GM18526 (cell line): ENCODE measurements around the gene CHD5.

Experiments
- POLR2A ChIP-seq: IDR thresholded peaks from 3 replicates; pipeline ENCODE4 v1.6.1; 2011; ENCODE audit not compliant: insufficient read length; ENCODE audit errors: extremely low read depth

CHD5 gene

GRCh38 chr1:6154525-6155319 is 25.4 kb downstream of the CHD5 start:
- no peak for TF ChIP-seq POLR2A

DNA sequence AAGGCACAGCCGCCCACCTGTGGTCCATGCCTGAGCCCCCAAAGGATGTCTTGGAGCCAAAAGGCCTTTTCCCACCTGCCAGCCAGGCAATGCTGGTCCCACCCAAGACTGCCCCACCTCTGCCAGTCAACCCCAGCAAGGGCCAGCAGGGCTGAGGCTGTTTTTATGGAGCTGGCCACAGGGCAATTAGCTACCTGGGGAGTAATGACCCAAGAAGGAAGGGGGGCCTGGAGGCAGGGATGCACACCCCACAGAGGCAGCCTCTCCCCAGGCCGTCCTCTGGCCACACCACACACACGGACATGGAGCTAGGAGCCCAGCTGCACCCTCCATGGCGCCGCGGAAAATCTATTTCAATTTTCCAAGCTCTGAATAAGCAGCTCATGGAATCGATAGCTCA is 27.2 kb downstream of the CHD5 start:
- TF ChIP-seq POLR2A, result no peak

DNA sequence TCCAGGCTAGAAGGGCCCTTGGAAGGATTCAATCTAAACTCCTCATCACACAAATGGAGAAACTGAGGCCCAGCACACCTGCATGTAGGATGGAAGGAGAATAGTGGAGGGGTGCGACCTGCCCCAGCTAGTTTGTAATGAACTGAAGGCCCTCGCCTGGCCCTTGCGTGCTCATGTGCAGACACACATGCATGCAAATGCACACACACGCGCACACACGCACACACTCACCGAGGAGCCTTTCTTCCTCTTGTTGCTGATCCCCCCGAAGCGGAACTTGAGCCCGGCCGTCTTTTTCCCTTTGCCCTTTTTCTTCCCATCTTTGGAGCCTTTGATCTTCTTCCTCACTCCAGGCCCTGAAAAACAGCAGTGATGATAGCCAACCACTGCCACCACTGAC is 27.9 kb downstream of the CHD5 start:
- TF ChIP-seq POLR2A, result no peak

DNA sequence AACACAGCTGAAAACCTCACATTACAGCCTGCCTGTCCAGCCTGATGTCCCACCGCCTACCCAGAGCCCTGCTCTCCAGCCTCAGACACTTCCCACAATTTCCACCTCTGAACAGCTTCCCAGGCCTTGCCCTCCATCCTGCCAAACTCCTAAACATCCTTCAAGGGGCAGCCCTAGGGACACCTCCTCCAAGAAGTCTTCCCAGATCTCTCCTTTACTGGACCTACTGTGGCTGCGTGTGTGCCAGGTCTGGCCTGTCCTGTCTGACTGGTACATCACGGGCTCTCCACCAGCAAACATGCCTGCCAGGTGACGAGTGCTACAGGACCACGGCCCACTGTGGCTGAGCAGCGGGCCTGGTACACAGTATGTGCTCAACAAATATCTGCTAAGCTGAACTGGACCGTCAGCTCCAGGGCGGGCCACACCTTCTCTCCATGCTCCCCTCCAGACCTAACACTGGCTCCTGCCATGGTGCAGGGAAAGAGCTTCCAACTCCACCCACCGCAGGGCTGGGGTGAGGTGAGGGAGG is 28.8 kb downstream of the CHD5 start:
- no peak for TF ChIP-seq POLR2A

GRCh38 chr1:6150006-6150938 is 29.8 kb downstream of the CHD5 start:
- TF ChIP-seq POLR2A, result no peak

DNA sequence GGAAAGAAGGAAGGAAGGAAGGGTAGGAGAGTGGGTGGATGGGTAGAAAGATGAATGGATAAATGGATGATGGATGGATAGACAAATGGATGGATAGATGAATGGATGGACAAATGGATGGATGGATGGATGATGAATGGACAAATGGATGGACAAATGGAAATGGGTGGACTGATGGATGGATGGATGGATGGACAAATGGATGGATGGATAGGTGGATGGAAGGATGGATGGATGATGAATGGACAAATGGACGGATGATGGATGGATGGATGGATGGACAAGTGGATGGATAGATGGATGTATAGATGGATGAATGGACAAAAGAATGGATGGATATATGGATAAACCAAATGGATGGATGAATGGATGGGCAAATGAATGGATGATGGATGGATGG is 30.5 kb downstream of the CHD5 start:
- no peak for TF ChIP-seq POLR2A

- no peak for TF ChIP-seq POLR2A
These were observed 31.5 kb downstream of the CHD5 start for GRCh38 chr1:6148497-6149241.

DNA sequence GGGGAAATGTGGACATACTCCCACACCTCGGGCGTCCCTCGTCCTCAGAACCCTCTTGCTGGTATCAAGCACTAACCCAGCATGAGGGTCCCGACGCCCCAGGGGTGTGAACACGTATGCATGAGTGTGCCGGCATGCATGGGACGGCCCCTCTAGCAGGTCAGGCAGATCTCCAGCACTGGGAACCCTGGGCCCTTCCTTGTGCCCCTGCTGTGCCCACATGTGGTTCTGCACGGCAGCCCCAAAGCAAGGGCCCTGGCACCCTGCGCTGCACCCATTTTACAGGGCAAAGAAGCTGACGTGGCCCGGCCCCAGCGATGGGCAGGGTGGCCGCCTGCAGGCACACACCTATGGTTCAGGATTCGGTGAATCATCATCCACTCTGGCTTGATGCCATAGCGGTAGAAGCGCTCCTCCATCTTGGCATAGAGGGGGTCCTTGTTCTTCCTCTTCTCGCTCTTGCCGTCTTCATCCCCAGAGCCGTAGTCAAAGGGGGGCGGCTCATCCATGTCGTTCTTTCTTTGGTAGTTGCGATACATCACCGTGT is 34.2 kb downstream of the CHD5 start:
- no peak for TF ChIP-seq POLR2A

GRCh38 chr1:6145396-6145750 is 34.7 kb downstream of the CHD5 start:
- no peak for TF ChIP-seq POLR2A

DNA sequence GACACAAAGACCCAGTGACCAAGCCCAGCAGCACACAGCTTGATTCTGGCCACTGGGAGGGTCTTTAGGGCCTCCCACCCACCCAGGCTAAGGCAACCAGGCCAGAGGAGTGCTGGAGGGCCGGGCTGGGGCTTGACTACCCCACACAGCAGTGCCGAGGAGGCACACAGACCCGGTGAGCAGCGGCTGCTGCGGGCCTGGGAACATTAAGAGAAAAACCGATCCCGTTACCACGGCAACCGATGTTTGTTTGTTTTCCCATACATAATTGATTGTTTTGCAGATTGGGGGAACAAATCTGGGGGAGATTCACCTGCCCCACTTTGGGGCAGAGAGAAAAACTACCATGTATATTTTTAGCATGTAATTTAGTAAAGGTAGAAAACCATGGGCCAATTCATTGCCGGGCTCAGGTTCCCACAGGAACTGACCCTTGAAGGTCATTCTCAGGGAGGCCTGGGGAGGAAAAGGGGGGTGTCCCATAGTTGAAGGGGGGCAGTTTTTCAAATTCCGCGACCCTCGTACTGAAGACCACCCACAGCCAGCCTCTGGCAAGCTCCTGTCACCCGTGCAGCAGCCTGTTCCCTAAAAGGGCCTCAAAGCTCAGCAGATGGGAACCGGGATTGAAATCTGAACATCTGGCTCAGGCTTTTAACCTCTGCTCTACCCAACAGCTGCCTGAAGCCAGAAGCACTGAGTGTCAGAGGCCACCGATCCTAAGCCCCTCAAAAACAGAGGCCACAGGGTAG is 35.3 kb downstream of the CHD5 start:
- no peak for TF ChIP-seq POLR2A

DNA sequence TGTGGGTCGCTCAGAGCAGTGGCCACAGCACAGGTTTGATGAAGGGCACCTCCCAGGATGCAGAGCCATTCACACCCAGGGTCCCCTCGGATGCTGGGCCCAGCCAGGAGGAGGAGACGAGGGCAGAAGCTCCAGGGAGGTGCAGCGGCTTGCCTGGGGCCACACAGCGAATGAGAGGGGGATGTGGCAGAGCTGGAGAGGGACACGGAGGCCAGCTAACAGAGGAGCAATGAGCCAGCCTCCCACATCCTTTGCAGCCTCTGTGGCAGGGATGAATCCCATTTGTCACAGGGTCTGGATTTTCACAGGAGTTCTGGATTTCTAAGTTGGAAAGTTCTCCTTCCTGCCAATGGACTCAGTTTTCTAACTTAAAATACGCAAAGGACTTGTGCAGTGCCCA is 35.9 kb downstream of the CHD5 start:
- TF ChIP-seq POLR2A, result no peak

- no peak for TF ChIP-seq POLR2A
These were observed 36.7 kb downstream of the CHD5 start for GRCh38 chr1:6143395-6143794.

DNA sequence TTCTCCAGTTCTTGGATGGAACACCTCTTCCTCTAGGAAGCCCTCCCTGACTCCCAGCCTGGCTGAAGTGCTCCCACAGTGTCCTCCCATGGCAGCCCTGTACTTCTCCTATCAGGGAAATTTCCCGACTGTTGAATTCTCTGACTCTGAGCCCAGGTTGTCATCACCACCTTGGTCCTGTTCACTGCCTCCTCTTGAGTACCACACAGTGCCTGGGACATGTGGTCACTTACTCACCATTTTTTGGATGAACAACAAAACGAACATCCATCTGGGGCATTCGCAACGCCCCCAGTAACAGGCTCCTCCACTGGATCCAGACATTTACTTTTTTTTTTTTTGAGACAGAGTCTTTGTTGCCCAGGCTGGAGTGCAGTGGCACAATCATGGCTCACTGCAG is 37.4 kb downstream of the CHD5 start:
- no peak for TF ChIP-seq POLR2A

DNA sequence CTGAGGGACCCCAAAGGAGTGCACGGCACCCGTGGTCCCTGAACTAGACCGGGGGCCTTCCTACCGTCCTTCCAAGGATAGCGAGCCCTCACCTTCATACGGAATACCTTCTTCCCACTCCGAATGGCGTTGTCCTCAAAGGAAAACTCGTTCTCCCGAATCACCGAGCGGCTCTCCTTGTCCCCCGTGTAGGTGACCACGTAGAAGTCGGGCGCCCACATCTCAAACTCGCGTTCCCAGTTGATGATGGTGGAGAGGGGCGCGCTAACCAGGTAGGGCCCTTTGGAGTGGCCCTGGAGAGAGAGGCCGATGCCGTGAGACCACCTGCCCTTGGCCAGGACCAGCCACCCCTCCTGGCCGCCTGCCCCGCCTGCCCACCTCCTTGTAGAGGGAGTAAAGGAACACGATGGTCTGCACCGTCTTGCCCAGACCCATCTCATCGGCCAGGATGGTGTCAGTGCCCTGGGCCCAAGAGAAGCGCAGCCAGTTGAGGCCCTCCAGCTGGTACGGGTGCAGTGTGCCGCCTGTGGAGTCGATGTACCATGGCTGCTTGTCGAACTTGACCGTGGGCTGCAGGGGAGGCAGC is 38.0 kb downstream of the CHD5 start:
- no peak for TF ChIP-seq POLR2A
